ENCODE data around the gene AFG1L.

DNA sequence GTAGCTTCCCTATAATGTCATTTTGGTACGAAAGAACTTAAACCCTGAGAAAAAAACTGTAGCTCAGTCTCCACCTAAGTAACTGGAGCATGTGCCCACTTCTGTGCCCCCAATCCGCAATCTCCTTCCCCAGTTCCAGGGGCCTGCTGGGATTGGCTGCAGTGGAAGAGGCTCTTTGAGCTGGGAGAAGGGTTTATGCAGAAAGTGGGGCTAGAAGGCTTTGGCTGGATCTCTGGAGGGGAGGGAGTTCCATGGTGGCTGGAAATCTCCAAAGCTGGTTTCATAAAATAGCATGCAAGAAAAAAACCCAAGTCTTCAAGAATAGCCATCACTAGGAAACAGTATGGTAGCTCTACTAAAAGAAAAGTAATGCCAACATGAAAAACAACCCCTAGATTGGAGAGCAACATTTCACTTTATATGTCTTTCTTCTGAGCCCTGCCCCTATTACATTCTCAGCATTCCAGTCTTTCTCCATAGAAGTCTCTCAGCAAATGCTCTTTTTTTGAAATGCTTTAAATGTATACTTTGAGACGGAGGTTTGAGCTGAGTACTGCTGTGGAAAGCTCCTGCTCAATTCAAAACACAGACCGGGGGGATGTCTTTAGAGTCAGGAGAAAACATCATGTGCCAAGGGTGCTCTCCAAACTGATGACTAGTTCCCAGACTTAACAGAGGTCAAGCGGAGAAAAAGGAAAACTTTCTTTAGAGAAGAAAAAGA is 229.8 kb downstream of the AFG1L start:
- TF ChIP-seq, protein P1, sequence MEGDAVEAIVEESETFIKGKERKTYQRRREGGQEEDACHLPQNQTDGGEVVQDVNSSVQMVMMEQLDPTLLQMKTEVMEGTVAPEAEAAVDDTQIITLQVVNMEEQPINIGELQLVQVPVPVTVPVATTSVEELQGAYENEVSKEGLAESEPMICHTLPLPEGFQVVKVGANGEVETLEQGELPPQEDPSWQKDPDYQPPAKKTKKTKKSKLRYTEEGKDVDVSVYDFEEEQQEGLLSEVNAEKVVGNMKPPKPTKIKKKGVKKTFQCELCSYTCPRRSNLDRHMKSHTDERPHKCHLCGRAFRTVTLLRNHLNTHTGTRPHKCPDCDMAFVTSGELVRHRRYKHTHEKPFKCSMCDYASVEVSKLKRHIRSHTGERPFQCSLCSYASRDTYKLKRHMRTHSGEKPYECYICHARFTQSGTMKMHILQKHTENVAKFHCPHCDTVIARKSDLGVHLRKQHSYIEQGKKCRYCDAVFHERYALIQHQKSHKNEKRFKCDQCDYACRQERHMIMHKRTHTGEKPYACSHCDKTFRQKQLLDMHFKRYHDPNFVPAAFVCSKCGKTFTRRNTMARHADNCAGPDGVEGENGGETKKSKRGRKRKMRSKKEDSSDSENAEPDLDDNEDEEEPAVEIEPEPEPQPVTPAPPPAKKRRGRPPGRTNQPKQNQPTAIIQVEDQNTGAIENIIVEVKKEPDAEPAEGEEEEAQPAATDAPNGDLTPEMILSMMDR (conservative IDR thresholded peaks at IDR 0.05 in 1 of 2, IDR thresholded peaks at IDR 0.05 in 1 of 2; ENCODE audit: low read depth in 1 of 2, low read length in 2 of 2): no peak
- TF ChIP-seq EZH2 (IDR thresholded peaks at IDR 0.05; ENCODE audit: low read length, missing control alignments): no peak
